Spleen (tissue), 7 donors: ENCODE data around the gene DGKE.

Source experiments
- CTCF ChIP-seq, 11 experiments: fragments of 200-600 bp in 7 of 11; fragments of 450-650 bp in 4 of 11; sonication (generic) in 4 of 11; IDR thresholded peaks in 8 of 11; conservative IDR thresholded peaks in 3 of 11; 1 replicate in 7 of 11; 2 replicates in 4 of 11; pipeline versions ENCODE4 v1.4.0 to v1.8.0; 2016 to 2021; ENCODE audit warnings: antibody characterized with exemption in 11 of 11, inconsistent platforms in 4 of 11, mild to moderate bottlenecking in 1 of 11
- POLR2A ChIP-seq, 3 donors: fragments of 450-650 bp; IDR thresholded peaks; one replicate each; pipeline ENCODE4 v1.5.1; 2017; ENCODE audit warnings: antibody characterized with exemption in 3 of 3, mild to moderate bottlenecking in 1 of 3
- donor health status: DM: no; HTN: no; CAD: no; lungs with moderate emphysema.
- donor health status: DM: no; HTN: no; CAD: no.
- donor health status: DM: no; HTN: no; CAD: no.

GRCh38 chr17:56868716-56869115 lies 34.8 kb downstream of the DGKE start:
- TF ChIP-seq CTCF (IDR thresholded peaks at IDR 0.05 in 8 of 11, conservative IDR thresholded peaks at IDR 0.05 in 3 of 11) (no peak), POLR2A (IDR thresholded peaks at IDR 0.05) (no peak)
